Activated naive CD8-positive, alpha-beta T cell (primary cell): ENCODE data around the gene F11R.
A peak's percentile ranks its signal among the peaks of the same experiment; 100 is the strongest.
"Not testable (repeated sequence)": the region's sequence is repeated elsewhere in the genome, so short reads cannot be mapped to it uniquely, and the experiment has no call there.

Experiments used
- H3K27ac Mint-ChIP-seq: one replicate; pipeline ENCODE4 v1.8.0; 2021; ENCODE audit warnings: mixed read lengths
- H3K27me3 Mint-ChIP-seq: one replicate; pipeline ENCODE4 v1.8.0; 2021; ENCODE audit warnings: mixed read lengths
- H3K36me3 Mint-ChIP-seq: one replicate; pipeline ENCODE4 v1.8.0; 2021; ENCODE audit warnings: mixed read lengths
- H3K4me1 Mint-ChIP-seq: one replicate; pipeline ENCODE4 v1.8.0; 2021; ENCODE audit warnings: low read depth, mixed read lengths
- H3K4me3 Mint-ChIP-seq: one replicate; pipeline ENCODE4 v1.8.0; 2021; ENCODE audit warnings: mild to moderate bottlenecking, mixed read lengths
- H3K9me3 Mint-ChIP-seq: one replicate; pipeline ENCODE4 v1.8.0; 2021; ENCODE audit warnings: low read depth, mixed read lengths

Gene F11R

DNA sequence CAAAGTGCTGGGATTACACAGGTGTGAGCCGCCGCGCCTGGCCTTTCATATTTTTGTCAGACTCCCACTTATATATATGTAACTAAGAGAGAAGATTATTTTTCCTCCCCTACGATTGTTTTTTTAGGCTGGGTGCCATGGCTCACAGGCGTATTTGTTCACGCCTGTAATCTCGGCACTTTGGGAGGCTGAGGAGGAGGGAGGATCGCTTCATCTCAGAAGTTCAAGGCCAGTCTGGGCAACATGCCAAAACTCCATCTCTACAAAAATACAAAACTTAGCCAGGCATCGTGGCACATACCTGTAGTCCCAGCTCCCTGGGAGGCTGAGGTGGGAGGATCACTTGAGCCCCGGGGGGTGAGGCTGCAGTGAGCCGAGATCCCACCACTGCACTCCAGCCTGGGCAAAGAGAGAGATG is 42.4 kb downstream of the F11R start:
- Mint-ChIP-seq H3K27me3 (peaks cover 19% of the 10 kb centered on the region), H3K9me3 (no peaks in the 10 kb centered on the region), H3K4me3 (no peak overlapping the region), H3K4me1 (peaks cover 7% of the 10 kb centered on the region), H3K27ac (no peak overlapping the region), H3K36me3 (no peaks in the 10 kb centered on the region)

- Mint-ChIP-seq H3K9me3 (no peaks in the 10 kb centered on the region), H3K36me3 (no peaks in the 10 kb centered on the region), H3K27me3 (peaks cover 9% of the 10 kb centered on the region), H3K4me1 (peaks cover 9% of the 10 kb centered on the region), H3K27ac (no peak overlapping the region), H3K4me3 (no peak overlapping the region)
Observed at GRCh38 chr1:160975026-160975425, 45.9 kb downstream of the F11R start.

DNA sequence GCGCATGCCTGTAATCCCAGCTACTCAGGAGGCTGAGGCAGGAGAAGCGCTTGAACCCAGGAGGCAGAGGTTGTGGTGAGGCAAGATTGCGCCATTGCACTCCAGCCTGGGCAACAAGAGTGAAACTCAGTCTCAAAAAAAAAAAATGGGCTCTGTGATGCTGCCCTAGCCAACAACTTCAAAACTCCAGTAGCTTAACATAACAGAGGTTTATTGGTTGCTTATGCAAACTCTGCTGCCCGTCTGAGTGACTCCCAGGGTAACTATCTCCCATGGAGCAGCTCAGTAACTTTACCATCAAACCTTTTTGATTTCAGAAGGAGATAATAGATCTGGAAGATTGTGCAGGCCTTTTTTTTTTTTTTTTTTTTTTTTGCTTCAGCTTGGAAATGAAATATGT is 47.5 kb downstream of the F11R start:
- no peak overlapping the region for H3K27ac Mint-ChIP-seq
- H3K4me1 Mint-ChIP-seq: peaks cover 9% of the 10 kb centered on the region
- H3K9me3 Mint-ChIP-seq: no peaks in the 10 kb centered on the region
- H3K27me3 Mint-ChIP-seq: peaks cover 5% of the 10 kb centered on the region
- no peak overlapping the region for H3K4me3 Mint-ChIP-seq
- no peaks in the 10 kb centered on the region for H3K36me3 Mint-ChIP-seq

DNA sequence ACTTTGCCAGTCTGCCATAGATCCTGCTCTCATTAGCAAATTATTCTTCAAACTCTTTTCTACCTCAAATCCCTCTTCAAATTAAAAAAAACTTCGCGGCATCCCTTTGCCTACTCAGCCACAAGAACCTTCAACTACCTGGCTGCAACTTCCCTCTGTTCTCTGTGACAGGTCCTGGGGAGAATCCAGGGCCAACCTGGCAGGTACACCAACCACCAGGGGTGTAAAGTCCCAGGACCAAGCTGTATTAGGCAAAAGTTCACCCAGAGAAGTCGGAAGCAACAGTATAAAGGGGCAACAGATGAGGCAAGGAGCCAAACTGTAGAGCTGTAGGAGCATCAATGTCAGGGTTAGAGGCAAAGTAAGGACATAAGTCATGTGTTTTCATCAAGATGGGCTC is 48.0 kb downstream of the F11R start:
- no peak overlapping the region for H3K4me3 Mint-ChIP-seq
- peaks cover 9% of the 10 kb centered on the region for H3K4me1 Mint-ChIP-seq
- H3K9me3 Mint-ChIP-seq: no peaks in the 10 kb centered on the region
- H3K27ac Mint-ChIP-seq: no peak overlapping the region
- H3K27me3 Mint-ChIP-seq: peaks cover 5% of the 10 kb centered on the region
- no peaks in the 10 kb centered on the region for H3K36me3 Mint-ChIP-seq

DNA sequence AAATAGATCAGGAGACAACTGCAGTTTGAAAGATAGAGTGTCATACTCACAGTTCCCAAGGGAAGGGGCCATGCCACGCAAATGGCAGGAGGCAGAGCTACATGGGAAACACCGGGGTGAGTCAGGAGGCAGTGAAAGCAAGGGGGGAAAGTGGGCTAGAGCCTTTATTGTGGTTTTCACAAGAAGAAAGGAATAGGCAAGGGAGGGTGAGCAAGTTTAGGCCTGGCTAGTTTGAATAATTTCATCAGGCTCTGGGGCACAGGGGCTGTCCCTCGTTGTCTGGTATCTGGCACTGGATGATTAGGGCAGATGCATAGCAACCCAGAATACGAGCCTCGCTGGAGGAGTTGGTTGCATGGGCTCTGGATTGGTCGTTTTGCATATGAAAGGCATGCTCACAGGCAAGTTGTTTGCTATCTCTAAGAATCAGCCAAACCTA is 49.3 kb downstream of the F11R start:
- Mint-ChIP-seq H3K27ac (peak overlapping the region; percentile 36), H3K9me3 (no peaks in the 10 kb centered on the region), H3K36me3 (no peaks in the 10 kb centered on the region), H3K4me1 (peaks cover 9% of the 10 kb centered on the region), H3K27me3 (peaks cover 8% of the 10 kb centered on the region), H3K4me3 (no peak overlapping the region)

DNA sequence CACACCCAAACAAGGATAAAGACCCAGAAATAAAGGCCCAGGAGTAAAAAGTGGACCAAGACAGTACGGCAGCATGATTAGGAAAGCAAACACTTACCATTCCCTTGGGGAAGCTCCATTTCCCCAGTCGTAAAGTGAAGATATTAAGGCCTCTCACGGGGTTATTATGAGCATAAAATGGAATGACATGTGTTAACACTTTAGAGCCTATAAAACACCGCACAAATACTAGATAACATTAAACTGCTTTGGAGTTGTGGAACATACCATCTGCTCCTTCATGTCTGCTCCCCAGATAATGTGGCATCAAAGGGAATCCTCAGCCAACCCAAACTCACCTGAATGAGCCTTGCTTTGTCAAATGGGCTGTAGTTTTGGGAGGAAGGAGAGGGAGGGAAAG is 57.4 kb downstream of the F11R start:
- H3K4me3 Mint-ChIP-seq: no peak overlapping the region
- H3K27me3 Mint-ChIP-seq: peaks cover 2% of the 10 kb centered on the region
- H3K9me3 Mint-ChIP-seq: no peaks in the 10 kb centered on the region
- H3K4me1 Mint-ChIP-seq: no peaks in the 10 kb centered on the region
- H3K36me3 Mint-ChIP-seq: no peaks in the 10 kb centered on the region
- H3K27ac Mint-ChIP-seq: no peak overlapping the region

GRCh38 chr1:160961419-160961818 is 59.5 kb downstream of the F11R start:
- Mint-ChIP-seq H3K27me3 (peaks cover 1% of the 10 kb centered on the region), H3K4me3 (no peak overlapping the region), H3K27ac (no peak overlapping the region)

GRCh38 chr1:160956966-160957365 is 64.0 kb downstream of the F11R start:
- Mint-ChIP-seq H3K9me3 (no peaks in the 10 kb centered on the region), H3K27me3 (peaks cover 1% of the 10 kb centered on the region), H3K27ac (no peak overlapping the region), H3K36me3 (no peaks in the 10 kb centered on the region), H3K4me1 (peaks cover 3% of the 10 kb centered on the region), H3K4me3 (no peak overlapping the region)

More at GRCh38 chr1:160961419-160961818, 59.5 kb downstream of the F11R start:
- H3K9me3 Mint-ChIP-seq: no peaks in the 10 kb centered on the region
- no peaks in the 10 kb centered on the region for H3K36me3 Mint-ChIP-seq
- no peaks in the 10 kb centered on the region for H3K4me1 Mint-ChIP-seq

GRCh38 chr1:160954158-160955104 is 66.5 kb downstream of the F11R start, which contains the start of gene ITLN2:
Gene ITLN2 (minus strand): TSS chr1:160954809. CDS start chr1:160954741, 68 bp downstream.
- H3K4me3 Mint-ChIP-seq: no peak within 1 kb of the TSS
- H3K27me3 Mint-ChIP-seq: peaks cover 1% of the 10 kb centered on the region
- H3K27ac Mint-ChIP-seq: peak within 1 kb of the TSS; percentile 30
- H3K36me3 Mint-ChIP-seq: no peaks in the 10 kb centered on the region
- H3K4me1 Mint-ChIP-seq: peaks cover 8% of the 10 kb centered on the region
- no peaks in the 10 kb centered on the region for H3K9me3 Mint-ChIP-seq

DNA sequence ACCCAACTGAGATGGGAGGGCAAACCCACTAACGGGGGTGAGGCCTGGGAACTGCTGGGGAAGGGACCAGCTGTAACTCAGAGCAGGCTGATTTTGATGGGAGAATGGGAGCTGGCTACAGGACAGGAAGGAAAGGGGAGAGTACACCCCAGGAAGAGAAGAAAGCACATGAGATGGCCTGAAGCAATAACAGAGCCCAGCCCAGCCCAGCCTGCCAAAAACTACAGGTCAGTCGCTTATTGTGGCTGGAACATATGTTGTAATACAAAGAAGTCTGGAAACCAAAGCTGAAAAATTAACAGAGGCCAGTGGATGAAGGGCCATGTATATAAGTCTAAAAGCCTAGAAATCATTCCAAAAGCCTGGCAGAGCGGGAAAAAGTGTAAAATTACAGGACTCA is 67.9 kb downstream of the F11R start:
- Mint-ChIP-seq H3K9me3 (no peaks in the 10 kb centered on the region), H3K4me3 (no peak overlapping the region), H3K4me1 (peaks cover 8% of the 10 kb centered on the region), H3K36me3 (no peaks in the 10 kb centered on the region), H3K27me3 (peaks cover 1% of the 10 kb centered on the region), H3K27ac (no peak overlapping the region)

GRCh38 chr1:160952129-160952510 is 68.8 kb downstream of the F11R start:
- Mint-ChIP-seq H3K9me3 (no peaks in the 10 kb centered on the region), H3K4me1 (peaks cover 8% of the 10 kb centered on the region), H3K4me3 (no peak overlapping the region), H3K27ac (no peak overlapping the region), H3K36me3 (no peaks in the 10 kb centered on the region), H3K27me3 (no peaks in the 10 kb centered on the region)

GRCh38 chr1:160951443-160952128 is 69.4 kb downstream of the F11R start:
- Mint-ChIP-seq H3K9me3 (no peaks in the 10 kb centered on the region), H3K36me3 (no peaks in the 10 kb centered on the region), H3K27me3 (no peaks in the 10 kb centered on the region), H3K4me1 (peaks cover 8% of the 10 kb centered on the region), H3K4me3 (no peak overlapping the region), H3K27ac (no peak overlapping the region)

- Mint-ChIP-seq H3K9me3 (no peaks in the 10 kb centered on the region), H3K27ac (no peak overlapping the region), H3K4me3 (no peak overlapping the region), H3K27me3 (no peaks in the 10 kb centered on the region), H3K4me1 (peaks cover 8% of the 10 kb centered on the region), H3K36me3 (no peaks in the 10 kb centered on the region)
Observed at GRCh38 chr1:160950657-160951056, 70.3 kb downstream of the F11R start.

GRCh38 chr1:160949881-160950280 is 71.1 kb downstream of the F11R start:
- no peaks in the 10 kb centered on the region for H3K9me3 Mint-ChIP-seq
- H3K27me3 Mint-ChIP-seq: no peaks in the 10 kb centered on the region
- no peaks in the 10 kb centered on the region for H3K36me3 Mint-ChIP-seq
- H3K4me3 Mint-ChIP-seq: no peak overlapping the region
- peaks cover 8% of the 10 kb centered on the region for H3K4me1 Mint-ChIP-seq
- no peak overlapping the region for H3K27ac Mint-ChIP-seq

DNA sequence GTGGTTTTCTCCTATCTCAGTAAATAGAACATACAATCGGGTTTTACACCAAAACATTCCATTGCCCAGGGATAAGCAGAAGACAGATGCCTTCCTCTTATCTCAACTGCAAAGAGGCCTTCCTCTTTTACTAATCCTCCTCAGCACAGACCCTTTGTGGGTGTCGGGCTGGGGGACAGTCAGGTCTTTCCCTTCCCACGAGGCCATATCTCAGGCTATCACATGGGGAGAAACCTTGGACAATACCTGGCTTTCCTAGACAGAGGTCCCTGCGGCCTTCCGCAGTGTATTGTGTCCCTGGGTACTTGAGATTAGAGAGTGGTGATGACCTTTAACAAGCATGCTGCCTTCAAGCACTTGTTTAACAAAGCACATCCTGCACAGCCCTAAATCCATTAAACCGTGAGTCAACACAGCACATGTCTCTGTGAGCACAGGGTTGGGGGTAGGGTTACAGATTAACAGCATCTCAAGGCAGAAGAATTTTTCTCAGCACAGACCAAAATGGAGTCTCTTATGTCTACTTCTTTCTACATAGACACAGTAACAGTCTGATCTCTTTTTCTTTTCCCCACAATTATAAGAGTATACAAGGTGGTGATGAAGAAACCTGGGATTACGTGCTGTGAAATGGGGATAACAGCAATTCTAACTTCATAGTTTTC is 71.6 kb downstream of the F11R start:
- not testable (repeated sequence) for H3K4me3 Mint-ChIP-seq, H3K27me3 Mint-ChIP-seq, H3K36me3 Mint-ChIP-seq, H3K4me1 Mint-ChIP-seq, H3K27ac Mint-ChIP-seq, H3K9me3 Mint-ChIP-seq
